Activated T-helper 1 cell treated with anti-CD3 and anti-CD28 coated beads, Interleukin-12 subunit alpha, Interleukin-12 subunit beta, Interleukin-2, Interleukin-4 antibody, amounts not matched to agents 30 ng/mL and 10 ng/mL and 1 ng/mL, durations not matched to agents 14 hours and 24 hours and 36 hours (primary cell): ENCODE data around the gene LRRTM4. TPM values are rescaled to one million over a fixed set of nuclear protein-coding genes. Genes with fewer than 3 reads are reported as not detected.
"Not testable (repeated sequence)": the region's sequence is repeated elsewhere in the genome, so short reads cannot be mapped to it uniquely, and the experiment has no call there.

ENCODE experiments used
- DNase-seq: peaks from one replicate; pipeline ENCODE4 v3.0.0; 2021; ENCODE audit warnings: low spot score
- H3K27ac Mint-ChIP-seq: one replicate; pipeline ENCODE4 v1.8.0; 2021; ENCODE audit warnings: mild to moderate bottlenecking, mixed read lengths
- H3K27me3 Mint-ChIP-seq: one replicate; pipeline ENCODE4 v1.8.0; 2022; ENCODE audit warnings: mild to moderate bottlenecking, moderate library complexity, mixed read lengths; ENCODE audit not compliant: insufficient read depth
- H3K36me3 Mint-ChIP-seq: one replicate; pipeline ENCODE4 v1.8.0; 2021; ENCODE audit warnings: low read depth, mixed read lengths
- H3K4me1 Mint-ChIP-seq: one replicate; pipeline ENCODE4 v1.8.0; 2021; ENCODE audit warnings: low read depth, mixed read lengths
- H3K4me3 Mint-ChIP-seq: one replicate; pipeline ENCODE4 v1.8.0; 2021; ENCODE audit warnings: mild to moderate bottlenecking, moderate library complexity, mixed read lengths
- H3K9me3 Mint-ChIP-seq: one replicate; pipeline ENCODE4 v1.8.0; 2021; ENCODE audit warnings: mixed read lengths
- intact Hi-C: fragments of 100-400 bp; cut with micrococcal nuclease; formaldehyde crosslinking; loops from one replicate; pipeline ENCODE4 v1.15.1; 2024
- total RNA-seq: library from RNA; stranded (reverse); gene quantifications from 2 replicates; pipeline ENCODE4 v1.2.3, GENCODE V29; 2022

Gene LRRTM4
- total RNA-seq, 1 donor from 2014 or later: not detected

- Mint-ChIP-seq H3K4me1 (no peaks in the 10 kb centered on the region), H3K27ac (no peak overlapping the region), H3K36me3 (no peaks in the 10 kb centered on the region), H3K4me3 (no peak overlapping the region), H3K27me3 (no peaks in the 10 kb centered on the region), H3K9me3 (peaks cover 11% of the 10 kb centered on the region)
- intact Hi-C loops: no loop called here
- DNase-seq: no peak
Measured at GRCh38 chr2:76737607-76738006, 784.6 kb downstream of the LRRTM4 start.

GRCh38 chr2:76733736-76734135, 788.4 kb downstream of the LRRTM4 start:
- Mint-ChIP-seq H3K27ac (no peak overlapping the region), H3K4me1 (no peaks in the 10 kb centered on the region), H3K36me3 (no peaks in the 10 kb centered on the region), H3K27me3 (no peaks in the 10 kb centered on the region), H3K4me3 (no peak overlapping the region), H3K9me3 (peaks cover 20% of the 10 kb centered on the region)
- intact Hi-C loops: no loop called here
- no peak for DNase-seq

- H3K4me1 Mint-ChIP-seq: no peaks in the 10 kb centered on the region
- no peak overlapping the region for H3K4me3 Mint-ChIP-seq
- H3K27me3 Mint-ChIP-seq: no peaks in the 10 kb centered on the region
- no peak for DNase-seq
- intact Hi-C loops: no loop called here
- no peak overlapping the region for H3K27ac Mint-ChIP-seq
- peaks cover 15% of the 10 kb centered on the region for H3K9me3 Mint-ChIP-seq
- H3K36me3 Mint-ChIP-seq: no peaks in the 10 kb centered on the region
Measured at GRCh38 chr2:76731157-76731556, 791.0 kb downstream of the LRRTM4 start.

GRCh38 chr2:76730021-76730420, 792.2 kb downstream of the LRRTM4 start:
- H3K4me1 Mint-ChIP-seq: no peaks in the 10 kb centered on the region
- H3K4me3 Mint-ChIP-seq: no peak overlapping the region
- H3K27me3 Mint-ChIP-seq: no peaks in the 10 kb centered on the region
- no peaks in the 10 kb centered on the region for H3K36me3 Mint-ChIP-seq
- H3K27ac Mint-ChIP-seq: no peak overlapping the region
- DNase-seq: no peak
- H3K9me3 Mint-ChIP-seq: peaks cover 14% of the 10 kb centered on the region
- intact Hi-C loops: no loop called here

GRCh38 chr2:76721226-76721625, 801.0 kb downstream of the LRRTM4 start:
- no peaks in the 10 kb centered on the region for H3K4me1 Mint-ChIP-seq
- intact Hi-C loops: no loop called here
- no peak for DNase-seq
- no peaks in the 10 kb centered on the region for H3K36me3 Mint-ChIP-seq
- H3K27ac Mint-ChIP-seq: no peak overlapping the region
- no peak overlapping the region for H3K4me3 Mint-ChIP-seq
- no peaks in the 10 kb centered on the region for H3K27me3 Mint-ChIP-seq
- H3K9me3 Mint-ChIP-seq: peaks cover 4% of the 10 kb centered on the region

GRCh38 chr2:76713312-76713711, 808.9 kb downstream of the LRRTM4 start:
- Mint-ChIP-seq H3K9me3 (peaks cover 4% of the 10 kb centered on the region), H3K4me1 (no peaks in the 10 kb centered on the region), H3K27ac (no peak overlapping the region), H3K4me3 (no peak overlapping the region), H3K36me3 (no peaks in the 10 kb centered on the region), H3K27me3 (no peaks in the 10 kb centered on the region)
- DNase-seq: no peak
- intact Hi-C loops: no loop called here

GRCh38 chr2:76711490-76711889, 810.7 kb downstream of the LRRTM4 start:
- Mint-ChIP-seq H3K36me3 (no peaks in the 10 kb centered on the region), H3K27me3 (no peaks in the 10 kb centered on the region), H3K27ac (no peak overlapping the region), H3K4me1 (no peaks in the 10 kb centered on the region), H3K4me3 (no peak overlapping the region), H3K9me3 (peaks cover 10% of the 10 kb centered on the region)
- intact Hi-C loops: no loop called here
- DNase-seq: no peak

GRCh38 chr2:76700894-76701293, 821.3 kb downstream of the LRRTM4 start:
- DNase-seq: no peak
- no peaks in the 10 kb centered on the region for H3K36me3 Mint-ChIP-seq
- no peak overlapping the region for H3K4me3 Mint-ChIP-seq
- no peaks in the 10 kb centered on the region for H3K4me1 Mint-ChIP-seq
- peaks cover 10% of the 10 kb centered on the region for H3K9me3 Mint-ChIP-seq
- H3K27me3 Mint-ChIP-seq: no peaks in the 10 kb centered on the region
- intact Hi-C loops: no loop called here
- H3K27ac Mint-ChIP-seq: no peak overlapping the region

- H3K36me3 Mint-ChIP-seq, intact Hi-C loops, H3K27ac Mint-ChIP-seq, H3K4me1 Mint-ChIP-seq, H3K4me3 Mint-ChIP-seq, DNase-seq, H3K27me3 Mint-ChIP-seq: not testable (repeated sequence)
- H3K9me3 Mint-ChIP-seq: peaks cover 10% of the 10 kb centered on the region
Measured at GRCh38 chr2:76697998-76698713, 824.0 kb downstream of the LRRTM4 start.
